Ureter (tissue), 1 donor: ENCODE data around the gene HAGH. TPM values are rescaled to one million over a fixed set of nuclear protein-coding genes. Genes with fewer than 3 reads are reported as not detected.
"Not testable (repeated sequence)": the region's sequence is repeated elsewhere in the genome, so short reads cannot be mapped to it uniquely, and the experiment has no call there.

Experiments used
- DNase-seq: peaks from one replicate; pipeline ENCODE4 v3.0.0-alpha.2; 2020; ENCODE audit warnings: low spot score
- total RNA-seq: library from RNA; stranded (reverse); gene quantifications from one replicate; pipeline ENCODE4 v1.2.4, GENCODE V29; 2023
- donor health status: DM: yes; HTN: yes; CAD: no.

The HAGH gene
- total RNA-seq, 1 donor from 2014 or later = 37.5 TPM

DNA sequence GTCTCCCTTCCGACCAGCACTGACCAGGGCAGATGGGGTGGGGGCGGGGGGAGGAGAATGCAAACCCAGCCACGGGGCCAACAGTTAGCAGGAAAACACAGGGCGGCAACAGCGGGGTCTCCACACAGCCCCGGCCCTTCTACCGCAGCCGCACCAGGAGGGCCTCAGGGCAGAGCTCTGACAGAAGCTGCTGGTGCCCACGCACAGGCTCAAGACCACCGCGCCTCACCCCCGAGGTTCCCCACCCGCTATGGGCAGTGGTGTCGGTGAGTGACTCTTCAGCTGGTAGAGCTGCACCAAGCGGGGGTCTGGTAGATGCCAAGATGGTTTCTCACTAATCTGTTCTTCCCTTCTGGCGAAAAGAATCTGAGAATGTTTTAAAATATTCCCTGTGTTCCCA, 16.1 kb downstream of the HAGH start:
- DNase-seq = no peak

DNA sequence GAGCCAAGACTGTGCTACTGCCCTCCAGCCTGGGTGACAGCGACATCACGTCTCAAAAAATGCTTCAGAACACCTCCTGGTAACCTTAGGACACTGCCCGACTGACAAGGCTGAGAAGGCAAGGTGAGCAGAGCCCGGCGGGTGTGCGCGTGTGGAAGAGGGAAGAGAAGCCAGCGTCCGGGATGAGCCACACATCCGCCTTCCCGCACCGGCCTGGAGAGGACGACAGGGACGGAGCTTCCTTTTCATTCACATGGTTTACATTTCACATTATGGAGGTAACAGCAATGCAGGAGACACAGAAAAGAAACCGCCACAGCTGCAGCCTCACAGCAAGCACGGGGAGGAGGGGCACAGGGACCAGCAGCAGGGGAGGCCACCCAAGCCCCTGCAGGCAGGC, 16.5 kb downstream of the HAGH start:
- DNase-seq = no peak

DNA sequence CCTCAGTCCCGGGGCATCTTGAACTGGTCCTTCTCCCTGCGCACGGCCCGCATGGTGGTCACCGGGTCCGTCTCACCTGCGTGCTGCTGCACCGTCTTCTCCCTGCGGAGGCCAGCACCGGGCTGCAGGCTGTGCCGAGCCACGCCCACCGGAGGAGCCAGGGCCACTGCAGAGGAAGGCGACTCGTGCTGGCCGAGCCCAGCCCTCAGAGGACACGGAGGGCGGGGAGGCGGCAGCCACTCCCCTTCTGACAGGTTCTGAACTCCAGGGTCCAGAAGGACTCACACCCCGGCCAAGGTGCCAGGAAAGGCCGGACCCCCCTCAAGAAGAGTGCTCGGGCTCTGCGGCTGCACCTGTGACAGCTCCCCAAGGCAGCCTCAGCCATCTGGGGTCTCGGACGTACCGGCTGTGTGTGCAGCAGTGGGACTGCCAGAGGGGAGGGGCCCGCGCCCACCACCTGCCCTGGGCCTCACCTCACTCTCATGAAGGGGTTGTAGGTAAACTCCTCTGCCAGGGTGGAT, 17.3 kb downstream of the HAGH start:
- no peak for DNase-seq

DNA sequence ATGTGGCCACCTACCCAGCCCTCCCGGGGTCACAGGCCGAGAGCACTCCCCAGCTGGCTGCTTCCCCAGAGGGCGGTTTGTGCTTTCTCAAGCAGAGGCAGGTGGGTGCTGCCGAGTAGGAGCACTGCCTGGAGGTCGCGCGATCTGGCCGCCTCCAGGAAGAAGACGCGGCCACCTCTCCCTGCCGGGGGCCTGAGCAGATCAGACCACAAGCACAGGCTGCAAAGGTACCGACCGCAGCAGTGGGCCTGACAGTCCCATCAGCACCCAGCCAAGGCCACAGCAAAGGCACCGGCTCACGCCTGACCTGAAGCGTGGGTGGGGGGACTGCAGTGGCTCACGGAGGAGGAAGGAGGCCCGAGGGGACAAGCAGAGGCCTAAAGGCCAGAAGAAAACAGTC, 17.9 kb downstream of the HAGH start:
- no peak for DNase-seq

DNA sequence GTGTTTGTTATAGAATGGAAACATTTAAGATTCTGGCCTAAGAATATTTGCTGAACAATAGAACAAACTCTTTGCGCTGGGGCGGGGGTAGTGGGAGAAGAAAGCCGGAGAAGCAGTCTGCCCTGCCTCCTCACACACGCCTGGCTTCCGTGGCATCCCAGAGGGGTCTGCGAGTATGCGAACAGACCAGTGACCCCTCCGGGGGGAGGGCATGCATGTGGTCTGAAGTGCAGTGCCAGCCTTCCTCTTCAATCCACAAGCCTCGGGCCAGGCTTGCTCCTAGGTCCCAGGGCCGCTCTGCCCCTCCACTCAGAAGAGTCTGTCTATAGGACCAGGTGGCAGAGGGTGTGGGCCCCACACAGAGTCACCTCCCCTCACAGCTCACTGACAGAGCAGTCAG, 19.0 kb downstream of the HAGH start:
- no peak for DNase-seq

DNA sequence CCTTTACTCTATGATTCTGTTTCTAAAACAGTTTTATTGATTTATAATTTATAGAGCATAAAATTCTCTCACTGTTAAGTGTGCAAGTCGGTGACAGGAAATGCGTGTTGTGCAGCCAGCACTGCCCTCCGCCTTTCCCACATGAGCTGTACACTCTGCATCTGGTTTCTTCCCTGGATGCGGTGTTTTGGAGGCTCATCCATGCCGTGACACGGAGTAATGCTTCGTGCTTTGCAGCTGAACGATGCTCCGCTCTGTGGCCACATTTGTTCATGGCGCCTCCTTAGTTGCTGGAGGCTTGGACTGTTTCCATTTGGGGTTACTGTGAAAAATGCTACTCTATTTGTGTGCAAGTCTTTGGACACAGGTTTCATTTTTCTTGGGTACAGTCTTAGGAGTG, 25.9 kb downstream of the HAGH start:
- DNase-seq = no peak

DNA sequence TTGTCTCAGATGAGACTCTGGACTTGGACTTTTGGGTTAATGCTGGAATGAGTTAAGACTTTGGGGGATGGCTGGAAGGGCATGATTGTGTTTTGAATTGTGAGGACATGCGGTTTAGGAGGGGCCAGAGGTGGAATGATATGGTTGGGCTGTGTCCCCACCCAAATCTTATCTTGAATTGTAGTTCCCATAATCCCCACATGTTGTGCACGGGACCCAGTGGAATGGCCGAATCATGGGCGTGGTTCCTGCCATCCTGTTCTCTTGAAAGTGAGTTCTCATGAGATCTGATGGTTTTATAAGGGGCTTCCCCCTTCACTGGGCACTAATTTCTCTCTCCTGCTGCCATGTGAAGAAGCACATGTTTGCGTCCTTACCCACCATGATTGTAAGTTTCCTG, 27.4 kb downstream of the HAGH start:
- DNase-seq = not testable (repeated sequence)

DNA sequence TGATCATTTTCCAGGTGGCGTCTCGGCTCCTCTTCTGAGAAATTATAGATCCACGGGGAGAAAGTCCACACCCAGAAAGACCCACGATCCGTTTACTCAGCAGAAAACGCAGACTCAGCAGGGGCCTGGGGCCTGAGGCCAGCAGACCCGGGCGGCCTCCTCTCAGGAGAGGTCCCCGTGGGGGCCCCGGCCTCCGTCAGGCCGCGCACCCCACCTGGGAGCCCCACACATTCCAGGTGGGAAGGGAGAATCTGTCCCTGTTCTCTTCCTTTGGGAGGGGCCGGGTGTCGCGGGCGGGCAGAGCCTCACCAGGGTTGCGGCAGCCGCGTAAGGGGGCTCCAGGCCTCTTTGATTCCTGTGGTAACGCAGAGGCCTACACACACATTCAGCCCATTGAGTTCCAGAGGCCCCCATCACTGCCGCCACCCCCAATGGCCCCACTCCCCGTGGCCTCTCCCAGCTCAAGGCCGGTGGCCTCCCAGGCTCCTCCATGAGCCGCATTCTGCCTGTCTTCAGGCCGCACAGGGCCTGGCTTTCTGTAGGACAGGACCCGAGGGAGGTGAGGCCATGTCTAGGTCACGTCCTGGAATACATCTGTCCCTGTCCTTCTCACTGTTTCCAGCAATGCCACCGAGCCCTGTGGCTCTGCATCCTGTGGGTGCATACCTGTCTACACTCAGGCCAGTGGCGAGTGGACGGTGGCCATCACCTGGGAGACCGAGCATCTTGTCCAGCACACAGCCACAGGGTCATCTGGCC, 31.5 kb downstream of the HAGH start:
- no peak for DNase-seq

DNA sequence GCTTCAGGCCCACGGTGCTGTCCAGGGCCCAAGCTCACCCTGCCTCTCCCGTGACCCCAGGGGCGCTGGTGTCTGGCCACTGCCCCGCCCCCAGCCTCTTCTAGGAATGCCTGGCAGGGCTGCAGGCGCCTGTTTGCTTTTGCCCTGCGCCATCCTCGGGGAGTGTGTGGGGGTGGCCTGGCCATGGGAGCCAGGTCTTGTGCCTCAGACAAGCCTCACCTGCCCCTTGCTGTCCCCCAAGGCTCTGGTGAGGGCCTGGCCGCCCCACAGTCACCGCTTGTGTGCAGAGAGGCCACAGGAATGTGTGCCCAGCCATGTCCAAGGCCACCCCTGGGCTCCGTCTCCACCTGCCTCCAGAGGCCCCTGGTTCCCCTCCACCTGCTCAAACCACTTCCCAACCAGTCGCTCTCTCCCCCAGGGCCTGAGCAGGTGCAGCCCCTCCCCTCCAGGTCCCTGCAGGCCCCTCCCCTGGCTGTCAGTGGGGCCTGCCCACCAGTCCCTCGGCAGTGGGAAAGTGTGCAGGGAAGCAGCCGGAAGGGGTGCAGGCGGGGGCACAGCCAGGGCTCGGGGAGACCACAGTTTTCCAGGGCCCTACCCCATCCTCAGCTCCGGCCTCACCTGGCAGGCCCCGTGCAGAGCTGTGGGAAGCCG, 32.3 kb downstream of the HAGH start:
- DNase-seq = no peak

DNA sequence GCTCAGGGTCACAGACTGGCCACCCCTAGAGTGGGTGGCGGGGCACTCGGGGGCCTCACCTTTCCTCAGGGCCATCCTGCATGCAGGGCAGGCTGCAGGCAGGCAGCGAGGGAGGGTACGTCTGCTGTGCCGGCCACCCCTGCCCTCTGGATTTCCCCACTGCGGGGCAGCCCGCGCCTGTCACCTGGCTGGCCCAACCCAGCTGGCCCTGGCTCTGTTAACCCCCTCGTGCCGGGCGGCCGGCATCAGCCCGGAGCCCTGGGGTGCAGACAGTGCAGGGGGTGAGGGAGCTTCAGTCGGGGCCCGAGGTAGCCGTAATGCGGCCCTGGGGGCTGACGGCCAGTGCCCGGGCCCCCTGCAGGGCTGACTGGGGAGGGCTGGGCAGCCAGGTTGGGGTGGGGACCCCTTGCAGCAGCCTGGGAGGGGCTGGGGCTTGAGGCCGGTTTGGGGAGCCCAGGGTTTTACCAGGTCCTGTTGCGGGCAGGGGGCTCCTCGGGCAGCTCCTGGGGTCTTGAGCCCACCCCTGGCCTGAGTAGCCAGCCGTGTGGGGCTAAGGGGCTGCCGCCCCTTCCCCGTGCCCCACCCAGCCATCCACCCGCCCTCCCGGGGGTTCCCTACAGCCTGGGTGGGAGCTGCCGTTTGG, 32.9 kb downstream of the HAGH start, which contains the start of gene IGFALS:
Gene IGFALS (minus strand): TSS at position 128 of the 643 bp plus-strand sequence. CDS start 53 bp downstream, at position 75.
- no peak for DNase-seq

DNA sequence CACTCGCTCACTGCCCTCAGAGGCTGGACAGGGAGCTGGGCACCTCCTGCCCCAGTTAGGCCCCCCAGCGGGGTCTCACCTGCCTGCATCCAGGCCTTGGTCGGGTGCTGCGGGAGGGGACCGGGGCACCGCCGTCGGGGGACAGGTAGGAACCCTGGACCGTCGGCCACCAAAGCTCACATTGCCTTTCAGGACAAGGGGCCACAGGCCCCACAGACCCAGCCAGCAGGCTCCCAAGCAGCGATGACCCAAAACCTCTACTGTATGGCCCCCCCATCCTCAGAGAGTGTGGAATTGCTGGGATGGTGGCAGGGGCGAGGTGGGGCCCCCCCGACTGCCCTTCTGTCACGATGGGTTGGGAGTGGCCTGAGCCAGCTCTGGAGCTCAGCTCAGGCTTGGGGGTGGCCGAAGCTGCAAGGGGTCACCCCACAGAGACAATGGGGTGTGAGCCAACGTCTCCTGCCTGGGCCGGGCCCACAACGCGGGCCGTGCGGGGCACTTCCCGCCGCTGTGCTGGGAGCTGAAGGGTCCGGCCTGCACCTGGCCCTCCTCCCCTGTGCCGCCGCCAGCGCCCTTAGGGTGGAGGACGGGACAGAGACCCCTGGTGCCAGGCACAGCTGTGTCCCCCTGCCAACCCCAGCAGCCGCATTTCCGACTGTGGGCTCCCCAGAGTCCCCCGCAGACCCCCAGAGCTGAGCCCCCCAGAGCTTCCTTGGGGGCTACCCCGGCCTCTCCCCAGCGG, 33.6 kb downstream of the HAGH start:
- no peak for DNase-seq

DNA sequence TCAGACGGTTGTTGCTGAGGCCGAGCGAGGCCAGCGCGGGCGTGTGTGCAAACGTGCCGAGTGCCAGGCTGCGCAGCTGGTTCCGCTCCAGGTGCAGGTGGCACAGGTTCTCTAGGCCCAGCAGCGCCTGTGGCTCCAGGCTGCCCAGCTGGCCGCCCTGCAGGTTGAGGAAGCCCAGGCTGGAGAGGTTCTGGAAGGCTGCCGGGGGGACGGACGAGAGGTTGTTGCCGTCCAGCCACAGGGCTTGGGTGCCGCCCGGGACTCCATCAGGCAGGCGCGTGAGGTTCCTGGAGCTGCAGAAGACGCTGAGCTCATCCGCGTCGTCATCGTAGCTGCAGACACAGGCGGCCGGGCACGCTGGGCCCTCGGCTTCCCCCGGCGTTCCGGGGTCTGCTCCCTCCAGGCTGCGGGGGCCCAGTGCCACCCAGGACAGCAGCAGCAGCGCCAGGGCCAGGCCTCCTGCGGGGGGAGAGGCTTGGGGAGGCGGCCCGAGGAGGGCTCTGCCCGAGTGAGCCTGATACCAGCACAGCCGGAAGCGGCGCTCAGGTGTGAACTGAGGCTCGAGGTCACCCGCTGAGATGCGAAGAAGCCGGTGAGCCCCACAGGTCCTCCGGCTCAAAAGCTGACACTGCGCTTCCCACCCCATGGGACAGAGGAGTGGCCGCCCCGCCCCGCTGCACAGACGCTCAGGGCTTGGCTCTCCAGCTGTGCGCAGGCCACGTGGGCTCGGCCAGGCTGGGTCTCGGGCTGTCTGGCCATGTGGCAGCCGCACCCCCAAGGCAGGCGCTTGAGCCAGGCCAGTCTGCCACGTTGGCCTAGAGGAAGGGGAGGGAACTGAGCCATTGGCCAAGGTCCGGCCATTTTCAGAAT, 34.4 kb downstream of the HAGH start:
- DNase-seq = no peak

DNA sequence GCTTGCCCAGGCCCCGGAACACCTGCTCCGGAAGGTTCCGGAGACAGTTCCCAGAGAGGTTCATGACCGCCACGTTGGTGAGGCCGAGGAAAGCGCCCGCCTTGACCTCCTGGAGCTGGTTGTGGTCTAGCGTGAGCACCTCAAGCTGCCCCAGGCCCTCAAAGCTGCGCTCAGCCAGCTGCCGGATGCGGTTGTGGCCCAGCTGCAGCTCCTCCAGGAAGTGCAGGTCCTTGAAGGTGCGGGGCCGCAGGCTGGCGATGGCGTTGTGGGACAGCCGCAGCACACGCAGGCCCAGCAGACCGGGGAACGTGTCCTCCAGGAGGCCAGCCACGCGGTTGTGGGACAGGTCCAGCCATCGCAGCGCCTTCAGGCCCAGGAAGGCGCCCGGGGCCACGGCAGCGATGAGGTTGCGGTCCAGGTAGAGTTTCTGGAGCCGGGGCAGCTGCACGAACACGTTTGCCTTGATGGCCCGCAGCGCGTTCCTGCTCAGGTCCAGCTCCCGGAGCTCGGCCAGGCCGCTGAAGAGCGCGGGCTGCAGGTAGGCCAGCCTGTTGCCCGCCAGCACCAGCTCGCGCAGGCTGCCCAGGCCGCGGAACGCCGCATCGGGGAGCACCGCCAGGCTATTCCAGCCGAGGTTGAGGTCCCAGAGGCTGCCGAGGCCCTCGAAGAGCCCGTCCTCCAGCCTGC, 35.2 kb downstream of the HAGH start:
- no peak for DNase-seq

DNA sequence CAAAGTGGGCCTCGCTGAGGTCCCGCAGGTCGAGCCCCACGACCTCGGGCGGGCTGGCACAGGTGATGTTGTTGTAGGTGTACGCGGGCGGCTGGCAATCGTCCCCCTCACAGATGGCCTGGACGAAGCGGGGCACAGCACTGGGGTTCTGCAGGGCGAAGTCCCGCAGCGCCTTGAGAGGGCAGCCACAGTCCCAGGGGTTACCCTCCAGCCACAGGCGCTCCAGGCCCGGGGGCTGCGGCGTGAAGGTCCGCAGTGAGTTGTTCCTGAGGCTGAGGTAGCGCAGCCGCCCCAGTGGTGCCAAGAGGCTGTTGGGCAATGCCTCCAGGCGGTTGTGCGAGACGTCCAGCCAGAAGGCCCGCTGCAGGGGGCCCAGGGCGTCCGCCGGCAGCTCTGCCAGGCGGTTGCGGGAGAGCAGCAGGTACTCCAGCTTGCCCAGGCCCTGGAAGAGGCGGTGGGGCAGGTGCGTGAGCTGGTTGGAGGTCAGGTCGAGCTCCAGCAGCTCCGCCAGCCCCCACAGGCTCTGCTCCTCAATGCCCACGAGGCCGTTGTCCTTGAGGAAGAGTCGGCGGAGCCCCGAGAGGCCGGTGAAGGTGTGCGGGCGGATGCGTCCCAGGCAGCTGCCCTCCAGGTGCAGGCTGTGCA, 35.9 kb downstream of the HAGH start:
- no peak for DNase-seq

DNA sequence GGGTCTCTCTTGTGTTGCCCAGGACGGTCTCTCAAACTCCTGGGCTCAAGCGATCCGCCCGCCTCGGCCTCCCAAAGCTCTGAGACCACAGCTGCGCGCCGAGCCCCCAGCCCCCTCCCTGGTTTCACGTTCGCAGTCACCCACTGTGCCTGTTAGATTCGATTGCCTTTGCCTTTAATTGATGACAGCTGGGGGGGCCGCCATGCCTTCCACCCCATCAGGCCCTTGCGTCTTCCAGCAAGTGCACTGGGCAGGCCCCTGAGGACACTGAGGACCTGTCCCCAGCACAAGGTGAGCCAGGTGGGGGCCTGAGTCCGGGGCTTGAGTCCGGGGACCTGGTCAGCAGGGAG, 36.4 kb downstream of the HAGH start:
- DNase-seq = no peak

DNA sequence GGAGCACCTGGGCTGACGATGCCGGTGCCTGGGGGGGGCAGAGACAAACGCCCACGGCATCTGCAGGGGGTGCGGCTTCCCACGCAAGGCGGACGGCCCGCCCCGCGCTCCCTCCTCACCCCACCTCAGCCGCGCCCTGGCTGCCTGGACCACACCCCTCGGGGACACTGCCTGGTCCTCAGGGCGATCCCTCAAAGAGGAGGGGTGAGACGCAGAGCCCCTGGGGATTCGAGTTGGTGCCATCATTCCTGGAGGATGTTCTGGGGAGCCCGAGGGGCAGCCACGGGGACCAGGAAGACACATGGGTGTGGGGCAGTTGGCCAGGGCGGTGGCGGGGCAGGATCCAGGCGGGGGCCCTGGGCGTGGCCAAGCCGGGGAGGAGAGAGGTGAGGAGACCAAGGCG, 37.0 kb downstream of the HAGH start:
- no peak for DNase-seq

DNA sequence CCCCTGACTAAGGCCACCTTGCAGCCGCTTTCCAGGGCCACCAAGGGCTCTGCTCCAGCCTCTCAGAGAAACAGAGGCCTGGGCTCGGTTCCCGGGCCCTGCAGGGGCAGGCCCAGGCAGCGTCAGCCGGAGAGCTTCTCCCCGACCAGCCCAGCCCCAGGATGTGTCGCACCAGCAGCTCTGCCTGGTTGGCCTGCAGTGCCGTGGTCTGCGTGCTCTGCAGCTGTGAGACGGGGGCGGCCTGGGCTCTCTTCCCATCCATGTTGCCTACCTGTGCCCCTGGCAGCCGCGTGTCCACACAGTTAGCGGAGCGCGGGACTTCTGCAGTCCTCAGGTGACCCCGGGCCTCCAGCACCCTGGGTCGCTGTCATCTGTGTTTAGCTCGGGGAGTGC, 37.9 kb downstream of the HAGH start:
- DNase-seq = no peak

DNA sequence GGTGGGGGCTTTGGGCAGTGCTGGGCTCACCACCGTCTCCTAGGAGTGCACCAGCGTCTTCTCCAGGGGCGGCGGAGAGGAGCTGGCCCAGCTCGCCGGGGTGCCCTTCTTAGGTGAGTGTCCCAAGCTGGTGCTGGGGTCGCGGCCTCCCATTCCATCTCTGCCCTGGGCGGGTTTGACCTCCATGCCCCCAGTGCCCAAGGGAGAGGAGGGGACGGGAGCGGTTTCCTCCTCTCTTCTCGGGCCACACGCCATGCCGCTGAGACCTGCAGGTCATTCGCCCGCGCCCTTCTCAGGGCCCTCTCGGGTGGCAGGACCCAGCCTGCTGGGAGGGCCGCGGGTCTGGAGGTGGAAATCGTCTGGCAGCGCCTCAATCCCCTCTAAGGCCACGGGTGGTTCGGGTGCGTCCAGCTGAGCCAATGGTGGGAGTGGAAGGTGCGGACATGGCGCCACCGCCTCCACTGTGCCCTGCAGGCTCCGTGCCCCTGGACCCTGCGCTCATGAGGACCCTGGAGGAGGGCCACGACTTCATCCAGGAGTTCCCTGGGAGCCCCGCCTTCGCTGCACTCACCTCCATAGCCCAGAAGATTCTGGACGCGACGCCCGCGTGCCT, 38.4 kb downstream of the HAGH start:
- DNase-seq = no peak

DNA sequence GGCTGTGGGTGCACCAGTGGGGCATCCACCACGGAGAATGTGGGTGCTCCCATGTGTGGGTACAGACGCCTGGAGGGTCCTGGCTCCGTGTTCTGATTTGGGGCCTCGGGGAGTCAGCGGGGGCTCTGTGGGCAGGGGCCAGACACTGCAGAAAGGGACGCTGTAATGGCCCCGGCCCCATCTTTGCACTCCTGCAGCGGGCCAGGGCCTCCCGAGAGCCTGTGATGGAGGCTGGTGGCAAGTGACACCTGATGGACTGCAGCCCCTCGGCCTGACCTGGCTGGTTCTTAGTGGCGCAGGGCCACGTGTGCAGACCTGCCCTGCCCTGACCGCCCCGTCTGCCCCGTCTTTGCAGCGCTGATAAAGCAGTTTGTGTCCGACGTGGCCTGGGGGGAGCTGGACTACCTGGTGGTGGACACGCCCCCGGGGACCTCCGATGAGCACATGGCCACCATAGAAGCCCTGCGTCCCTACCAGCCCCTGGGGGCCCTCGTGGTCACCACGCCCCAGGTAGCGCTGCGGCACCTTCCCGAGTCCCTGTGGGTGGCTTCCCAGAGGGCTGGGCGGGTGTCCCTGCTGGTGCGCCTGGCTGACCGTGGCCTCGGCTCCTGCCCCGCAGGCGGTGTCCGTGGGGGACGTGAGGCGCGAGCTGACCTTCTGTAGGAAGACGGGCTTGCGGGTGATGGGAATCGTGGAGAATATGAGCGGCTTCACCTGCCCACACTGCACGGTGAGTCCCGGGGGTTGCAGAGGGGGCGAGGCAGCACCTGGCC, 39.1 kb downstream of the HAGH start:
- no peak for DNase-seq
